MM.1S (cell line): ENCODE results near the gene DCDC1.

ENCODE experiments used
- CTCF ChIP-seq: fragments of 300-600 bp; sonication (generic); IDR thresholded peaks from 2 replicates; pipeline ENCODE4 v1.5.1; 2016; ENCODE audit warnings: antibody characterized with exemption, low read length, mixed read lengths
- EZH2 ChIP-seq: fragments of 300-600 bp; sonication (generic); optimal IDR thresholded peaks from 2 replicates; pipeline ENCODE3; 2017; ENCODE audit warnings: low read depth, mild to moderate bottlenecking, antibody characterized with exemption, low read length, mixed read lengths

DNA sequence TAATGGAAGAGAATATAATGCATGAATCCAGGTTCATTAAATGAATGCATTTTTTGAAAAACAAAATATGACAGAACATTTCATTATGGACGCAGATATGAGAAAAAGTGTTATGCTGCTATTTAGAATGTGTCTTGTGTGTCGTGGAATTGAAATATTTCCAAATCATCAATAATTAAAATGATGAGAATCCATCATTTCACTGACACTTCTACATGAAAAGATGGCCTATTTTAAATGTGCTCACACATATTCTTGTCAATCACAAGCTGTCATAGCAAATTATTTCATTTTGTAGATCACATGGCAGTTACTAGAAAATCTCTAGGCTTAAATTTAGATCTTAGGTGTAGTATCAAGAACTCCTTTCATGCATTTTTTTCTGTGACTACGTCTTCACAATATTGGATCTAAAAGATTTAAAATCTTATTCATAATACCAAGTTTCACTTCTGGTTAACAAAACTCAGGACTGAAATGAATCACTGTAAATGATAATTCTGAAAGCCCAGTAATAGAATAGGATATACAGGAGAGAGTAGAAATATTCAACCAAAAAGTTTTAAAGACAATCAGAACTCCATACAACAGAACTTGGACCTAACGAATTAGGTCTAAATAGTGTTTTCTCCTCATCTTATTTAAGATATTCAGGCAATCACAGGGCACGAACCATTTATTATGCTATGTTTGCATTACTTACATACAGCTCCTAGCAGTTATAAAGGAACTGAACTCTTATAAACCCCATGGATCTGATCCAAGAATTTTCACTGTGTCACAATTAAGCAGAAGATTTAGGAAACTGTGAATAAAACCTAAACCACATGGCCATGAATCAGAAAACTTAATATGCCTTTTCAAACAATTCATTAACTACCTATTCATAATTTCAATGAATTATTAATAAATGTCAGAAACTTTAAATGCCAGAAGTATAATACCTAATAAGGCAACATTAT is 67.7 kb downstream of the DCDC1 start:
- TF ChIP-seq CTCF (no peak), EZH2 (no peak)
